ENCODE measurements around the gene FOXC1.

Gene FOXC1

GRCh38 chr6:1654054-1654453 is 44.3 kb downstream of the FOXC1 start:
- FAIRE-seq (no peak), DNase-seq (ENCODE audit: insufficient read length, low spot score) (no peak)
- TF ChIP-seq POLR2A (IDR thresholded peaks at IDR 0.05; ENCODE audit: low read depth, low read length): no peak

GRCh38 chr6:1657116-1657770 is 47.5 kb downstream of the FOXC1 start:
- TF ChIP-seq POLR2A (IDR thresholded peaks at IDR 0.05; ENCODE audit: low read depth, low read length): no peak
- DNase-seq (ENCODE audit: insufficient read length, low spot score) (no peak), FAIRE-seq (no peak)

- FAIRE-seq: no peak
Observed at GRCh38 chr6:1657771-1658165, 48.1 kb downstream of the FOXC1 start.

GRCh38 chr6:1658212-1659005 is 48.7 kb downstream of the FOXC1 start:
- FAIRE-seq (no peak), DNase-seq (ENCODE audit: insufficient read length, low spot score) (no peak)

More at GRCh38 chr6:1657771-1658165, 48.1 kb downstream of the FOXC1 start:
- DNase-seq (ENCODE audit: insufficient read length, low spot score): no peak
- no peak for TF ChIP-seq POLR2A (IDR thresholded peaks at IDR 0.05; ENCODE audit: low read depth, low read length)

GRCh38 chr6:1659816-1660215 is 50.1 kb downstream of the FOXC1 start:
- FAIRE-seq (no peak), DNase-seq (ENCODE audit: insufficient read length, low spot score) (no peak)
- no peak for TF ChIP-seq POLR2A (IDR thresholded peaks at IDR 0.05; ENCODE audit: low read depth, low read length)

More at GRCh38 chr6:1658212-1659005, 48.7 kb downstream of the FOXC1 start:
- TF ChIP-seq POLR2A (IDR thresholded peaks at IDR 0.05; ENCODE audit: low read depth, low read length): no peak

- TF ChIP-seq POLR2A (IDR thresholded peaks at IDR 0.05; ENCODE audit: low read depth, low read length): no peak
- FAIRE-seq (no peak), DNase-seq (ENCODE audit: insufficient read length, low spot score) (no peak)
Observed at GRCh38 chr6:1662534-1662933, 52.8 kb downstream of the FOXC1 start.
